GM23338 (cell line): Measurements from ENCODE around the gene MAP2K6. TPM values are rescaled to one million over a fixed set of nuclear protein-coding genes. Genes with fewer than 3 reads are reported as not detected.

Source experiments
- EZH2 ChIP-seq: fragments of 200-600 bp; sonication (generic); IDR thresholded peaks from one replicate; pipeline ENCODE4 v1.8.0; 2017; ENCODE audit warnings: antibody characterized with exemption, mild to moderate bottlenecking, low read depth; ENCODE audit not compliant: unreplicated experiment
- EZH2phosphoT487 ChIP-seq: fragments of 200-600 bp; sonication (generic); IDR thresholded peaks from one replicate; pipeline ENCODE4 v1.8.1; 2018; ENCODE audit warnings: antibody characterized with exemption; ENCODE audit not compliant: unreplicated experiment
- JUNB ChIP-seq: IDR thresholded peaks from one replicate; pipeline ENCODE4 v1.6.1; 2016; ENCODE audit warnings: antibody characterized with exemption; ENCODE audit not compliant: unreplicated experiment
- STAT1 ChIP-seq: IDR thresholded peaks from one replicate; pipeline ENCODE4 v1.6.1; 2016; ENCODE audit warnings: antibody characterized with exemption; ENCODE audit not compliant: unreplicated experiment
- ZNF114 ChIP-seq: fragments of 250-450 bp; sonication (Bioruptor Pico); IDR thresholded peaks from 2 replicates; pipeline ENCODE4 v1.5.0; 2020; ENCODE audit warnings: mild to moderate bottlenecking, moderate library complexity
- ZNF331 ChIP-seq: fragments of 250-450 bp; sonication (Bioruptor Pico); IDR thresholded peaks from 2 replicates; pipeline ENCODE4 v1.5.0; 2020; ENCODE audit warnings: low read depth, mild to moderate bottlenecking, moderate library complexity
- polyA plus RNA-seq: library from polyadenylated mRNA; unstranded; fragments of >200 nt; fragmentation: Nextera tagmentation; extraction: Ambion mirVana; gene quantifications from 2 replicates; pipeline ENCODE4 v1.2.1, GENCODE V29; 2016
- total RNA-seq: library from RNA; depleted of rRNA; stranded (reverse); fragments of >200 nt; shearing (Covaris generic); gene quantifications from 2 replicates; pipeline ENCODE4 v1.2.3, GENCODE V29; 2014
- TF ChIP-seq, protein P1 (sequence below): fragments of 250-450 bp; sonication (Bioruptor Pico); IDR thresholded peaks from 2 replicates; pipeline ENCODE4 v1.5.0; 2020; ENCODE audit warnings: mild to moderate bottlenecking, moderate library complexity
- TF ChIP-seq, protein P2 (sequence below): IDR thresholded peaks from one replicate; pipeline ENCODE4 v1.6.1; 2018; ENCODE audit warnings: antibody characterized with exemption; ENCODE audit not compliant: unreplicated experiment
- TF ChIP-seq, protein P3 (sequence below), 2 experiments: fragments of 200-600 bp in 1 of 2; sonication (generic) in 1 of 2; conservative IDR thresholded peaks; 2 replicates each; pipeline versions ENCODE4 v1.5.1 to v1.6.1; 2016 to 2017; ENCODE audit warnings: antibody characterized with exemption in 2 of 2, low read depth in 2 of 2, mild to moderate bottlenecking in 2 of 2, moderate library complexity in 1 of 2
- TF ChIP-seq, protein P4 (sequence below): IDR thresholded peaks from 2 replicates; pipeline ENCODE4 v1.6.1; 2016; ENCODE audit warnings: antibody characterized with exemption

Gene MAP2K6
- total and polyA plus RNA-seq, 2 experiments from 2014 or later: 26.3 to 31.1 TPM

DNA sequence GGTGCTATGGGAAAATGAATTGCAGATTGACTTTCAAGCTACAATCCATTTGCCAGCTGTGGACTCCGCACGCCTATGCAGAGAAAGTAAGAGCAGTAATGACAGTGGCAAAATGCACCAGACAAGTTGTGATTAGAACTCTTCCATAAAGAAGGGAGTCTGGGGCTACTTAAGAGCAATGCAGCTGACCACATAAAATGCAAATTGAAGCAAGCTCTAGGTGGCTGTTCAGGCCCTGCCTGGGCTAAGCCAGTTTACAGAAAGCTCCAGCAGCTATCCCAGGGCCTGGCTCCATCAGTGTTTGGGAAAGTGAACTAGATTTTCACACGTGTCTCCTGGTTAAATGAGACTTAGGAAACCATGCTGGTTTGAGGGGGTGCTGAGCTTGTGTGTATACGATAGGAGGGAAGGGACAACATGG, 2.2 kb upstream of the MAP2K6 start (continued):
- TF ChIP-seq, protein P1, sequence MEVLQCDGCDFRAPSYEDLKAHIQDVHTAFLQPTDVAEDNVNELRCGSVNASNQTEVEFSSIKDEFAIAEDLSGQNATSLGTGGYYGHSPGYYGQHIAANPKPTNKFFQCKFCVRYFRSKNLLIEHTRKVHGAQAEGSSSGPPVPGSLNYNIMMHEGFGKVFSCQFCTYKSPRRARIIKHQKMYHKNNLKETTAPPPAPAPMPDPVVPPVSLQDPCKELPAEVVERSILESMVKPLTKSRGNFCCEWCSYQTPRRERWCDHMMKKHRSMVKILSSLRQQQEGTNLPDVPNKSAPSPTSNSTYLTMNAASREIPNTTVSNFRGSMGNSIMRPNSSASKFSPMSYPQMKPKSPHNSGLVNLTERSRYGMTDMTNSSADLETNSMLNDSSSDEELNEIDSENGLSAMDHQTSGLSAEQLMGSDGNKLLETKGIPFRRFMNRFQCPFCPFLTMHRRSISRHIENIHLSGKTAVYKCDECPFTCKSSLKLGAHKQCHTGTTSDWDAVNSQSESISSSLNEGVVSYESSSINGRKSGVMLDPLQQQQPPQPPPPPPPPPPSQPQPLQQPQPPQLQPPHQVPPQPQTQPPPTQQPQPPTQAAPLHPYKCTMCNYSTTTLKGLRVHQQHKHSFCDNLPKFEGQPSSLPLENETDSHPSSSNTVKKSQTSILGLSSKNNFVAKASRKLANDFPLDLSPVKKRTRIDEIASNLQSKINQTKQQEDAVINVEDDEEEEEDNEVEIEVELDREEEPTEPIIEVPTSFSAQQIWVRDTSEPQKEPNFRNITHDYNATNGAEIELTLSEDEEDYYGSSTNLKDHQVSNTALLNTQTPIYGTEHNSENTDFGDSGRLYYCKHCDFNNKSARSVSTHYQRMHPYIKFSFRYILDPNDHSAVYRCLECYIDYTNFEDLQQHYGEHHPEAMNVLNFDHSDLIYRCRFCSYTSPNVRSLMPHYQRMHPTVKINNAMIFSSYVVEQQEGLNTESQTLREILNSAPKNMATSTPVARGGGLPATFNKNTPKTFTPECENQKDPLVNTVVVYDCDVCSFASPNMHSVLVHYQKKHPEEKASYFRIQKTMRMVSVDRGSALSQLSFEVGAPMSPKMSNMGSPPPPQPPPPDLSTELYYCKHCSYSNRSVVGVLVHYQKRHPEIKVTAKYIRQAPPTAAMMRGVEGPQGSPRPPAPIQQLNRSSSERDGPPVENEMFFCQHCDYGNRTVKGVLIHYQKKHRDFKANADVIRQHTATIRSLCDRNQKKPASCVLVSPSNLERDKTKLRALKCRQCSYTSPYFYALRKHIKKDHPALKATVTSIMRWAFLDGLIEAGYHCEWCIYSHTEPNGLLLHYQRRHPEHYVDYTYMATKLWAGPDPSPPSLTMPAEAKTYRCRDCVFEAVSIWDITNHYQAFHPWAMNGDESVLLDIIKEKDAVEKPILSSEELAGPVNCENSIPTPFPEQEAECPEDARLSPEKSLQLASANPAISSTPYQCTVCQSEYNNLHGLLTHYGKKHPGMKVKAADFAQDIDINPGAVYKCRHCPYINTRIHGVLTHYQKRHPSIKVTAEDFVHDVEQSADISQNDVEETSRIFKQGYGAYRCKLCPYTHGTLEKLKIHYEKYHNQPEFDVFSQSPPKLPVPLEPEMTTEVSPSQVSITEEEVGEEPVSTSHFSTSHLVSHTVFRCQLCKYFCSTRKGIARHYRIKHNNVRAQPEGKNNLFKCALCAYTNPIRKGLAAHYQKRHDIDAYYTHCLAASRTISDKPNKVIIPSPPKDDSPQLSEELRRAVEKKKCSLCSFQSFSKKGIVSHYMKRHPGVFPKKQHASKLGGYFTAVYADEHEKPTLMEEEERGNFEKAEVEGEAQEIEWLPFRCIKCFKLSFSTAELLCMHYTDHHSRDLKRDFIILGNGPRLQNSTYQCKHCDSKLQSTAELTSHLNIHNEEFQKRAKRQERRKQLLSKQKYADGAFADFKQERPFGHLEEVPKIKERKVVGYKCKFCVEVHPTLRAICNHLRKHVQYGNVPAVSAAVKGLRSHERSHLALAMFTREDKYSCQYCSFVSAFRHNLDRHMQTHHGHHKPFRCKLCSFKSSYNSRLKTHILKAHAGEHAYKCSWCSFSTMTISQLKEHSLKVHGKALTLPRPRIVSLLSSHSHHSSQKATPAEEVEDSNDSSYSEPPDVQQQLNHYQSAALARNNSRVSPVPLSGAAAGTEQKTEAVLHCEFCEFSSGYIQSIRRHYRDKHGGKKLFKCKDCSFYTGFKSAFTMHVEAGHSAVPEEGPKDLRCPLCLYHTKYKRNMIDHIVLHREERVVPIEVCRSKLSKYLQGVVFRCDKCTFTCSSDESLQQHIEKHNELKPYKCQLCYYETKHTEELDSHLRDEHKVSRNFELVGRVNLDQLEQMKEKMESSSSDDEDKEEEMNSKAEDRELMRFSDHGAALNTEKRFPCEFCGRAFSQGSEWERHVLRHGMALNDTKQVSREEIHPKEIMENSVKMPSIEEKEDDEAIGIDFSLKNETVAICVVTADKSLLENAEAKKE (CRISPR knock-in tag): no peak
- TF ChIP-seq, protein P2, sequence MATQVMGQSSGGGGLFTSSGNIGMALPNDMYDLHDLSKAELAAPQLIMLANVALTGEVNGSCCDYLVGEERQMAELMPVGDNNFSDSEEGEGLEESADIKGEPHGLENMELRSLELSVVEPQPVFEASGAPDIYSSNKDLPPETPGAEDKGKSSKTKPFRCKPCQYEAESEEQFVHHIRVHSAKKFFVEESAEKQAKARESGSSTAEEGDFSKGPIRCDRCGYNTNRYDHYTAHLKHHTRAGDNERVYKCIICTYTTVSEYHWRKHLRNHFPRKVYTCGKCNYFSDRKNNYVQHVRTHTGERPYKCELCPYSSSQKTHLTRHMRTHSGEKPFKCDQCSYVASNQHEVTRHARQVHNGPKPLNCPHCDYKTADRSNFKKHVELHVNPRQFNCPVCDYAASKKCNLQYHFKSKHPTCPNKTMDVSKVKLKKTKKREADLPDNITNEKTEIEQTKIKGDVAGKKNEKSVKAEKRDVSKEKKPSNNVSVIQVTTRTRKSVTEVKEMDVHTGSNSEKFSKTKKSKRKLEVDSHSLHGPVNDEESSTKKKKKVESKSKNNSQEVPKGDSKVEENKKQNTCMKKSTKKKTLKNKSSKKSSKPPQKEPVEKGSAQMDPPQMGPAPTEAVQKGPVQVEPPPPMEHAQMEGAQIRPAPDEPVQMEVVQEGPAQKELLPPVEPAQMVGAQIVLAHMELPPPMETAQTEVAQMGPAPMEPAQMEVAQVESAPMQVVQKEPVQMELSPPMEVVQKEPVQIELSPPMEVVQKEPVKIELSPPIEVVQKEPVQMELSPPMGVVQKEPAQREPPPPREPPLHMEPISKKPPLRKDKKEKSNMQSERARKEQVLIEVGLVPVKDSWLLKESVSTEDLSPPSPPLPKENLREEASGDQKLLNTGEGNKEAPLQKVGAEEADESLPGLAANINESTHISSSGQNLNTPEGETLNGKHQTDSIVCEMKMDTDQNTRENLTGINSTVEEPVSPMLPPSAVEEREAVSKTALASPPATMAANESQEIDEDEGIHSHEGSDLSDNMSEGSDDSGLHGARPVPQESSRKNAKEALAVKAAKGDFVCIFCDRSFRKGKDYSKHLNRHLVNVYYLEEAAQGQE: no peak
- TF ChIP-seq EZH2phosphoT487 (no peak), ZNF331 (no peak), EZH2 (no peak), JUNB (no peak), STAT1 (no peak), ZNF114 (CRISPR knock-in tag) (no peak)
- TF ChIP-seq, protein P3, sequence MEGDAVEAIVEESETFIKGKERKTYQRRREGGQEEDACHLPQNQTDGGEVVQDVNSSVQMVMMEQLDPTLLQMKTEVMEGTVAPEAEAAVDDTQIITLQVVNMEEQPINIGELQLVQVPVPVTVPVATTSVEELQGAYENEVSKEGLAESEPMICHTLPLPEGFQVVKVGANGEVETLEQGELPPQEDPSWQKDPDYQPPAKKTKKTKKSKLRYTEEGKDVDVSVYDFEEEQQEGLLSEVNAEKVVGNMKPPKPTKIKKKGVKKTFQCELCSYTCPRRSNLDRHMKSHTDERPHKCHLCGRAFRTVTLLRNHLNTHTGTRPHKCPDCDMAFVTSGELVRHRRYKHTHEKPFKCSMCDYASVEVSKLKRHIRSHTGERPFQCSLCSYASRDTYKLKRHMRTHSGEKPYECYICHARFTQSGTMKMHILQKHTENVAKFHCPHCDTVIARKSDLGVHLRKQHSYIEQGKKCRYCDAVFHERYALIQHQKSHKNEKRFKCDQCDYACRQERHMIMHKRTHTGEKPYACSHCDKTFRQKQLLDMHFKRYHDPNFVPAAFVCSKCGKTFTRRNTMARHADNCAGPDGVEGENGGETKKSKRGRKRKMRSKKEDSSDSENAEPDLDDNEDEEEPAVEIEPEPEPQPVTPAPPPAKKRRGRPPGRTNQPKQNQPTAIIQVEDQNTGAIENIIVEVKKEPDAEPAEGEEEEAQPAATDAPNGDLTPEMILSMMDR (conservative IDR thresholded peaks at IDR 0.05; ENCODE audit: low read depth in 2 of 2): no peak
- TF ChIP-seq, protein P4, sequence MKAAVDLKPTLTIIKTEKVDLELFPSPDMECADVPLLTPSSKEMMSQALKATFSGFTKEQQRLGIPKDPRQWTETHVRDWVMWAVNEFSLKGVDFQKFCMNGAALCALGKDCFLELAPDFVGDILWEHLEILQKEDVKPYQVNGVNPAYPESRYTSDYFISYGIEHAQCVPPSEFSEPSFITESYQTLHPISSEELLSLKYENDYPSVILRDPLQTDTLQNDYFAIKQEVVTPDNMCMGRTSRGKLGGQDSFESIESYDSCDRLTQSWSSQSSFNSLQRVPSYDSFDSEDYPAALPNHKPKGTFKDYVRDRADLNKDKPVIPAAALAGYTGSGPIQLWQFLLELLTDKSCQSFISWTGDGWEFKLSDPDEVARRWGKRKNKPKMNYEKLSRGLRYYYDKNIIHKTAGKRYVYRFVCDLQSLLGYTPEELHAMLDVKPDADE: no peak
